EL (cell line): ENCODE data around the gene ERP29.
"Not testable (repeated sequence)": the region's sequence is repeated elsewhere in the genome, so short reads cannot be mapped to it uniquely, and the experiment has no call there.

Experiments
- DNase-seq: peaks from one replicate; pipeline ENCODE4 v3.0.0-alpha.2; 2016

Gene ERP29

GRCh38 chr12:112012775-112013600 lies at the start of gene ERP29, which contains the start of gene TMEM116:
TSS of gene ERP29 (plus strand) at chr12:112013426. CDS start at chr12:112013466, 40 bp downstream.
TSS of gene TMEM116 (minus strand) at chr12:112013165. CDS start at chr12:112005270, 7,895 bp downstream.
- peak; percentile 99 for DNase-seq

- DNase-seq, result no peak
Observed at GRCh38 chr12:111964935-111965334, 48.3 kb upstream of the ERP29 start.

- no peak for DNase-seq
Observed at GRCh38 chr12:111971800-111972199, 41.4 kb upstream of the ERP29 start.

GRCh38 chr12:111975161-111975931 lies 37.9 kb upstream of the ERP29 start:
- no peak for DNase-seq

GRCh38 chr12:111976291-111976690 lies 36.9 kb upstream of the ERP29 start:
- no peak for DNase-seq

GRCh38 chr12:111976860-111977259 lies 36.4 kb upstream of the ERP29 start:
- no peak for DNase-seq

- no peak for DNase-seq
Observed at GRCh38 chr12:111978545-111978944, 34.7 kb upstream of the ERP29 start.

GRCh38 chr12:111980598-111980997 lies 32.6 kb upstream of the ERP29 start:
- no peak for DNase-seq

GRCh38 chr12:111981987-111982386 lies 31.2 kb upstream of the ERP29 start:
- peak; percentile 47 for DNase-seq

GRCh38 chr12:111984820-111985219 lies 28.4 kb upstream of the ERP29 start:
- no peak for DNase-seq

GRCh38 chr12:111991535-111991934 lies 21.7 kb upstream of the ERP29 start:
- no peak for DNase-seq

- DNase-seq, result peak; percentile 30
Observed at GRCh38 chr12:111991946-111992345, 21.3 kb upstream of the ERP29 start.

- DNase-seq, result no peak
Observed at GRCh38 chr12:111992464-111992863, 20.8 kb upstream of the ERP29 start.

- no peak for DNase-seq
Observed at GRCh38 chr12:111993292-111994150, 19.7 kb upstream of the ERP29 start.

GRCh38 chr12:111994211-111995111 lies 18.8 kb upstream of the ERP29 start:
- not testable (repeated sequence) for DNase-seq

- DNase-seq, result no peak
Observed at GRCh38 chr12:111995782-111996480, 17.3 kb upstream of the ERP29 start.

GRCh38 chr12:111997300-111997699 lies 15.9 kb upstream of the ERP29 start:
- DNase-seq, result no peak

- DNase-seq, result no peak
Observed at GRCh38 chr12:111998015-111998414, 15.2 kb upstream of the ERP29 start.

- DNase-seq, result not testable (repeated sequence)
Observed at GRCh38 chr12:111999129-111999528, 14.1 kb upstream of the ERP29 start.

- no peak for DNase-seq
Observed at GRCh38 chr12:112000820-112001219, 12.4 kb upstream of the ERP29 start.

- no peak for DNase-seq
Observed at GRCh38 chr12:112001576-112001975, 11.7 kb upstream of the ERP29 start.
